Measurements from ENCODE around the gene FBXL15. TPM values are rescaled to one million over a fixed set of nuclear protein-coding genes. Genes with fewer than 3 reads are reported as not detected.

FBXL15 gene
- total RNA-seq, 1 donor from 2014 or later: 9.4 TPM

- intact Hi-C loops (cut with DNase I): loop anchor here (5.0 to 10.0 kb wide), 2 partner anchors 78 to 169 kb away; partner anchors contain the start of gene ELOVL3
- ATAC-seq (ENCODE audit: poor library complexity) (no peak), DNase-seq (peak; percentile 35)
These were observed 23.9 kb upstream of the FBXL15 start for GRCh38 chr10:102396730-102397151.

DNA sequence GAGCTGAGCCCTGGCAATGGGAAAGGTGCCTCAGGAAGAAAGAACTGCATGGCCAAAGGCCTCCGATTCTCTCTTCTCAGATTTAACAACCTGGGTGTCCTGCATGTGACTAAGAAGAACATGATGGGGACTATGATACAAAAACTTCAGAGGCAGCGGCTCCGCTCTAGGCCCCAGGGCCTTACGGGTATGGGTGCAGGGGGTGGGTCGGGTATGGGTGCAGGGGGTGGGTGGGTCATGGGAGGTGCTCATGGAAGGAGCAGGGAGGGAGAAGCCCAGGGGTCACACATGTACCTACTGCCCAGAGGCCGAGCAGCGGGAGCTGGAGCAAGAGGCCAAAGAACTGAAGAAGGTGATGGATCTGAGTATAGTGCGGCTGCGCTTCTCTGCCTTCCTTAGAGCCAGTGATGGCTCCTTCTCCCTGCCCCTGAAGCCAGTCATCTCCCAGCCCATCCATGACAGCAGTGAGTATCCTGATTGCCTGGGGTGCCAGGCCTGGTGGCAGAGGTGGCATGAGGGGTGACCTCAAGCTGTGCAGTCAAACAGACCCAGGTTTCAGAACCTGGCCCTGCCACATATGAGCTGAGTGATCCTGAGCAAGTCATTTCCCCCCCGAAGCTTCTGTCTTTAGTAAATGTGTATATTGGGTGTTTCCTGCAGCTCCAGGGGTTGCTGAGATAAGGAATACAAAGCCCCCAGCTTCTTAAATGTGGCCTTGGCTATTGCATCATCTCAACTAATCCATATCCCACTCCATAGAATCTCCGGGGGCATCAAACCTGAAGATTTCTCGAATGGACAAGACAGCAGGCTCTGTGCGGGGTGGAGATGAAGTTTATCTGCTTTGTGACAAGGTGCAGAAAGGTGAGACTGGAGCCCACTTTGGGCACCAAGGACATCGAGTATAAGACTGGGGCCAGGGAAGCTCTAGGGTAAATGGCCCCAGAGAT, 23.1 kb upstream of the FBXL15 start:
- intact Hi-C loops (cut with DNase I): loop anchor here (5.0 to 10.0 kb wide), 2 partner anchors 77 to 170 kb away; partner anchors contain the start of gene ELOVL3
- peak; percentile 28 for DNase-seq
- no peak for ATAC-seq (ENCODE audit: poor library complexity)

- DNase-seq (peak; percentile 41), ATAC-seq (ENCODE audit: poor library complexity) (no peak)
- intact Hi-C loops (cut with DNase I): loop anchor here (5.0 to 10.0 kb wide), 2 partner anchors 76 to 171 kb away; partner anchors contain the start of gene ELOVL3
These were observed 22.2 kb upstream of the FBXL15 start for GRCh38 chr10:102398172-102399020.

DNA sequence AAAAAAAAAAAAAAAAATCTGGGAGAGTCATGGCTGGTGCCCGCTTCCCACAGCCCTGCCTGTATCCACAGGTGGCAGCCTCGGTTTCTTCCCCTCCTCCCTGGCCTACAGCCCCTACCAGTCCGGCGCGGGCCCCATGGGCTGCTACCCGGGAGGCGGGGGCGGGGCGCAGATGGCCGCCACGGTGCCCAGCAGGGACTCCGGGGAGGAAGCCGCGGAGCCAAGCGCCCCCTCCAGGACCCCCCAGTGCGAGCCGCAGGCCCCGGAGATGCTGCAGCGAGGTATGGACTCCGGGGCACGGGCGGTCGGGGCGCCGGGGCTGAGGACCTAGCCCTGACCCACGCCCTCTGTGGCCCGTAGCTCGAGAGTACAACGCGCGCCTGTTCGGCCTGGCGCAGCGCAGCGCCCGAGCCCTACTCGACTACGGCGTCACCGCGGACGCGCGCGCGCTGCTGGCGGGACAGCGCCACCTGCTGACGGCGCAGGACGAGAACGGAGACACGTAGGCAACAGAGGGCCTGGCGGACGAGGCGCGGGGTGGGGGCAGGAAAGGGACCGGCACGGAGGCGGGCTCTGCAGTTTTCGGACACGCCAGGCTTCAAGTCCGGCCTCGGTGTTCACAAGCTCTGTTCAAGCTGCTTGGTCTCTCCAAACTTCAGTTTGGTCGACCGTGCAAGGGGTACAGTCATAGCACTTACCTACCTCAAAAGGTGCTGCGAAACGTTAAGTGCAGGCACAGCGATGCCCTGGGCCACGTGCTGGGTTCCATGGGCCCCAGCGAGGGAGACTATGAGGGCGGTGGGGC, 21.2 kb upstream of the FBXL15 start:
- ATAC-seq (ENCODE audit: poor library complexity): peak; percentile 82
- peak; percentile 96 for DNase-seq
- intact Hi-C loops (cut with DNase I): loop anchor here (5.0 to 10.0 kb wide), 3 partner anchors 75 to 183 kb away; partner anchors contain the start of gene ELOVL3

GRCh38 chr10:102400076-102400475, 20.6 kb upstream of the FBXL15 start:
- ATAC-seq (ENCODE audit: poor library complexity) (no peak), DNase-seq (peak; percentile 42)
- intact Hi-C loops (cut with DNase I): loop anchor here (5.0 kb wide), 1 partner anchor 182 kb away; no protein-coding TSS in a partner anchor

DNA sequence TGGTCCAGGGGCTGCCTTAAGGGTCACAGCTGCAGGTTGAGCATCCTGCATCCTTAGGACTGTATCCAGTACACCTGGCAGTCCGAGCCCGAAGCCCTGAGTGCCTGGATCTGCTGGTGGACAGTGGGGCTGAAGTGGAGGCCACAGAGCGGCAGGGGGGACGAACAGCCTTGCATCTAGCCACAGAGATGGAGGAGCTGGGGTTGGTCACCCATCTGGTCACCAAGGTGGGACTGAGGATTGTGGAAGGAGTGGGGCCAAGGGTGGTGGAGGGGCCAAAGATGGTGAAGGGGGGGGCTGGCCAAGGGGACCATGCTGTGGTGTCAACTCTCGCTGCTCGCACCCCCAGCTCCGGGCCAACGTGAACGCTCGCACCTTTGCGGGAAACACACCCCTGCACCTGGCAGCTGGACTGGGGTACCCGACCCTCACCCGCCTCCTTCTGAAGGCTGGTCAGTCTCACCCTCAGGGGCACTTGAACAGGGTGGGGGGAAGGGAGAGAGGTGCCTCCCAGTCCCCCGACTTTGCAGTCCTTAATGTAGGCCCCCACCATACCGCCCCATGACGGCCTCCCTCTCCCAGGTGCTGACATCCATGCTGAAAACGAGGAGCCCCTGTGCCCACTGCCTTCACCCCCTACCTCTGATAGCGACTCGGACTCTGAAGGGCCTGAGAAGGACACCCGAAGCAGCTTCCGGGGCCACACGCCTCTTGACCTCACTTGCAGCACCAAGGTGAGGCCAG, 19.9 kb upstream of the FBXL15 start:
- DNase-seq: peak; percentile 35
- intact Hi-C loops (cut with DNase I): loop anchor here (5.0 kb wide), 1 partner anchor 182 kb away; no protein-coding TSS in a partner anchor
- ATAC-seq (ENCODE audit: poor library complexity): no peak

- ATAC-seq (ENCODE audit: poor library complexity) (no peak), DNase-seq (no peak)
- intact Hi-C loops (cut with DNase I): loop anchor here (5.0 kb wide), 1 partner anchor 181 kb away; no protein-coding TSS in a partner anchor
These were observed 19.3 kb upstream of the FBXL15 start for GRCh38 chr10:102401342-102401654.

DNA sequence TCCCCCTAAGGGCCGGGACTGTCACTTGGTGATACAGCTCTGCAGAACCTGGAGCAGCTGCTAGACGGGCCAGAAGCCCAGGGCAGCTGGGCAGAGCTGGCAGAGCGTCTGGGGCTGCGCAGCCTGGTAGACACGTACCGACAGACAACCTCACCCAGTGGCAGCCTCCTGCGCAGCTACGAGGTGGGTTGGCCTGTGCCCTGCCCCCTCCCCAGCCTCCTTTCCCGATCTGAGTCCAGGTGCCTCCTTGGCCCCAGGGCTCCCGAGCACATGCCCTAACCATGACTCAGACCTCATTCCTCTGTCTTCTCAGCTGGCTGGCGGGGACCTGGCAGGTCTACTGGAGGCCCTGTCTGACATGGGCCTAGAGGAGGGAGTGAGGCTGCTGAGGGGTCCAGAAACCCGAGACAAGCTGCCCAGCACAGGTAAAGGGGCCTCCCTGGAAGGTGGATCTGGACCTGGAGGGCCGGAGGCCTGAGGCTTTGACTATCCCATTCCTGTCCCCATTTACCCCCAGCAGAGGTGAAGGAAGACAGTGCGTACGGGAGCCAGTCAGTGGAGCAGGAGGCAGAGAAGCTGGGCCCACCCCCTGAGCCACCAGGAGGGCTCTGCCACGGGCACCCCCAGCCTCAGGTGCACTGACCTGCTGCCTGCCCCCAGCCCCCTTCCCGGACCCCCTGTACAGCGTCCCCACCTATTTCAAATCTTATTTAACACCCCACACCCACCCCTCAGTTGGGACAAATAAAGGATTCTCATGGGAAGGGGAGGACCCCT, 18.7 kb upstream of the FBXL15 start:
- no peak for DNase-seq
- ATAC-seq (ENCODE audit: poor library complexity): no peak
- intact Hi-C loops (cut with DNase I): loop anchor here (5.0 kb wide), 1 partner anchor 180 kb away; no protein-coding TSS in a partner anchor

DNA sequence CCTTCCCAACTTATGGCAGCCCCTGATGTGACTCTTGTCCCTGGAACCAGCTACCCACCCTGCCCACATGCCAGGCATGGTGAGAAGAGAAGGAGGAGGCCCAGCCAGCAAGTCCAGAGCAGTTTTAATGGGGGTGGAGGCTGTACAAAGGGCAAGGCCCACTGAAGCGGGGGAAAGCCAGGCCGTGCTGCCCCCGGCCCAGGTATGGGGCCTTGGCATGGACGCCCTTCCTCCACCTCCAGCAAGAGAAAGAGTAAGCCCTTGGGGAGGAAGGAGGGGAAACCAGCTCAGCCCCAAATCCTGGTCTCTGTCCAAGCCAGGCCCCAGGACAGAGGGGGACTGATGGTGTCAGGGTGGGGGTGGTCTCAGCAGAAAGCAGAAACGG, 18.1 kb upstream of the FBXL15 start:
- intact Hi-C loops (cut with DNase I): loop anchor here (5.0 kb wide), 1 partner anchor 180 kb away; no protein-coding TSS in a partner anchor
- no peak for DNase-seq
- no peak for ATAC-seq (ENCODE audit: poor library complexity)

- DNase-seq (no peak), ATAC-seq (ENCODE audit: poor library complexity) (no peak)
- intact Hi-C loops (cut with DNase I): loop anchor here (5.0 kb wide), 1 partner anchor 179 kb away; no protein-coding TSS in a partner anchor
These were observed 17.5 kb upstream of the FBXL15 start for GRCh38 chr10:102403115-102403514.

DNA sequence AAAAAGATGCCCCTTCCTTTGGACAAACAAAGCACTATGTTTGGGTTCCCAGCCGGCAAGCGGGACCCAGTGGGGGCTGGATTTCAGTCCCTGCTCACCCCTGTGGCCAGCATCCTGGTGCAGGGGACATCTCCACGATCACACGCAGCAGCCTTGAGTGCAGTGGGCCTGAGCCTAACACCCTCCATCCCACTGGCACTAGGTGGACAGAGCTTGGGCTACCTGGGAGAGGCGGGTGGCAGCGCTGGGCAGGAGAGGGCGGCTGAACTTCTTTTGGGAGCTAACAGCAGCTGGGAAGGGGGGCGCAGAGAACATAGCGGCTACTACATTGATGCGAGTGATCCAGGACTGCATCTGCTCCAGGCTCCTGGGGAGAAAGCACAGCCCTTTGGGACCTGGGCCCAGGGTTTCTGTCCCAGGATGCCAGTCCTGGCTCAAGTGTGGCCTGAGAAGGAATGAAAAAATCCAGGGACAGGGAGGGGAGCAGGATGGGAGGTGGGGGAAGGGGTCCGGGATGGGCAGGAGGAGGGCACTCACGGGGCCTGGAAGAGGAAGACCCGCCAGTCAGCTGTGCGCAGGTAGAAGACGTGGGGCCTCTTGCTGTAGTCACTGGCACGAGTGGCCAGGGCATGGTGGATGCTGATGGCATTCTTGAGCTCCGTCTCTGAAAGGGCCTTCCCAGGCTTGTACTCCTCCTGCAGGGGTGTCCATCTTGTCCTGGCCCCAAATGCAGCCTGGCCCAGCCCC, 16.1 kb upstream of the FBXL15 start:
- intact Hi-C loops (cut with DNase I): loop anchor here (5.0 kb wide), 1 partner anchor 178 kb away; no protein-coding TSS in a partner anchor
- no peak for ATAC-seq (ENCODE audit: poor library complexity)
- DNase-seq: no peak

DNA sequence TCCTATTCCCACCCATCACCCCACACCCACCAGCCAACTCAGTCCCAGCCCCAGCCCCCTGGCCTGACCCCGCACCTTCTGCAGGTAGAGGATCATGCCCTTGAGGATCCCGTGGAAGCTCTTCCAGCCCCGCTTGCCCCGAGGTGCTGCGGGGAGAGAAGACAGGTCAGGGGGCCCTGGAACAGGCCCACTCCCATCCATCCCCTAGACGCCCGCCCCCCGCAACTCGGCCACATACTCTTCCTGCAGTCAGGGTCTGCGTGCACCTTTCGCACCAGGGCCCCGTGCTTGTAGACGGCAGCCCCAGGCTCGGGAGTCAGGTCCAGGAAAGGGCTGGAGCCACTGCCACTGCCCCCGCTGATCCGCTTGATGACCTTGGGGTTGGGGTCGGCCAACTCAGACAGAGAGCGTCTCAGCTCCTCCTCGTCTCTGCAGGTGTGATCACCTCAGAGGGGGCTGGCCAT, 15.5 kb upstream of the FBXL15 start:
- intact Hi-C loops (cut with DNase I): no loop called here
- no peak for DNase-seq

GRCh38 chr10:102405632-102406031, 15.0 kb upstream of the FBXL15 start:
- DNase-seq (no peak), ATAC-seq (ENCODE audit: poor library complexity) (no peak)
- intact Hi-C loops (cut with DNase I): no loop called here

More for the DNA sequence above, 15.5 kb upstream of the FBXL15 start:
- no peak for ATAC-seq (ENCODE audit: poor library complexity)

DNA sequence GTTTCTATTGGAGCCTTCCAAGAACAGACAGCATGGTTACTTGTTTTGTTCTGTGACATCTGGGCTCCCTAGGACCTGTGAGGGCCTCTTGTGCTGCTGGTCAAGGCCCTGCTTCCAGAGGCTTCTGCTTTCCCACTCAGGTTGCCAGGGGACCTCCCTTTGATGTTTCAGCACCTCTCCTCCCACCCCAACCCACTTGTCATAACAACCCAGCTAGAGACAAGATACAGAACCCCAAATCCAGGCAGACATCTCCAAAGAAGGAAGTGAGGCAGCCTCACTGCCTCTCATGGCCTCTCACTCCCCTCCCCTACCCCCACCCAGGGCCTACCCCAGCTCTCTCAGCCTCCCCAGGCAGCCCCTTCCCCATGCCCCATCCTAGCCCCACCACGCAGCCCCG, 13.8 kb upstream of the FBXL15 start:
- ATAC-seq (ENCODE audit: poor library complexity) (no peak), DNase-seq (no peak)
- intact Hi-C loops (cut with DNase I): no loop called here

DNA sequence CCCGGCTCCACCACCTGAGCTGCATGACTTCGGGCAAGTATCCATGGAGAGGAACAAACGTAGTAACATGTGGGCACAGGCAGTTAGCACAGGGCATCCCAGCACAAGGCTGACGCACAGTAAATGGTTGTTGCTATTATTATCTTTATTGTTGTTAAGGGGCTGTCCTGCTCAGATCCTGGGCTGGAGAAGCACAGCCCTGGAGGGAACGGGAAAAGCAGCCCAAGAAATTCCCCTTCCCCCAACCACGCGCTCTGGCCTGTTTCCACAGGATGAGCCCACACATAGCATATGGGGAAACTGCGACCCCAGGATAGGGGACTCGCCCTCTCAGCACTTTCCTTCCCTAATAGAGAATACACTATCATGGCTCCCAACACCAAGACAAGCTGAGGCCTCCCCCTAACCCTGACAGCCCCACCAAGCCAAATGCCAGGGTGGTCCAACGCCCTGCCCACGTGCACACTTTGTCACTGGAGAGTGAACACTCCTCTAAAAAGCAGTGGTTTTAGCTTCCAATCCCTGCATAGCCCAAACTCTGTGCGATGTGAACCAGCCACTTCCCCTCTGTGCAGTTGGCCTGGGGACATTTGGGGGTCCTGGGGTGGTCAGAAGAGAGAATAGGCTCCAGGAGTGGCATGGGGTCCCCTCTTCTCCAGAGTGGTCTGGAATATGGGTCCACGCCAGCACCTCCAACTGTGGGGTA, 13.1 kb upstream of the FBXL15 start:
- intact Hi-C loops (cut with DNase I): no loop called here
- DNase-seq: no peak
- no peak for ATAC-seq (ENCODE audit: poor library complexity)

Measured in Right ventricle myocardium superior (tissue), 1 donor.